Panc1 (cell line): ENCODE measurements around the gene NVL. TPM values are rescaled to one million over a fixed set of nuclear protein-coding genes. Genes with fewer than 3 reads are reported as not detected.

ENCODE experiments used
- ATAC-seq: fragments of 200-7000 bp; cut with Tn5 transposase; 2 replicates; pipeline ENCODE4 v1.9.1; 2020; ENCODE audit warnings: mild to moderate bottlenecking, moderate library complexity
- BruUV-seq: library from RNA; stranded (reverse); fragments of 400-500 nt; replicated peaks from 2 replicates; lab custom pipeline; 2021; lab: Mats Ljungman, UMichigan
- CTCF ChIA-PET: fragments of 300-600 bp; sonication (Branson Sonifier 250); formaldehyde crosslinking; loops from one replicate; lab custom pipeline; 2022; ENCODE audit warnings: antibody characterized with exemption; lab: Charles Lee
- POLR2A ChIA-PET: fragments of 300-600 bp; sonication (Branson Sonifier 250); formaldehyde crosslinking; loops from one replicate; lab custom pipeline; 2022; ENCODE audit warnings: antibody characterized with exemption; lab: Charles Lee
- DNase-seq: peaks from one replicate; pipeline ENCODE4 v3.0.0-alpha.2; 2010; ENCODE audit warnings: low read depth, low spot score
- H3K27ac ChIP-seq: 2 replicates; pipeline ENCODE4 v1.5.1; 2011; ENCODE audit warnings: mild to moderate bottlenecking, low read length, inconsistent platforms
- H3K27me3 ChIP-seq: fragments of 200-500 bp; sonication (Bioruptor generic); 2 replicates; pipeline ENCODE4 v1.6.0; 2014; ENCODE audit warnings: low read length, inconsistent platforms; ENCODE audit not compliant: control insufficient read depth, insufficient read depth
- H3K36me3 ChIP-seq: fragments of 200-500 bp; sonication (Bioruptor generic); 2 replicates; pipeline ENCODE4 v1.5.1; 2014; ENCODE audit warnings: inconsistent platforms, mild to moderate bottlenecking, low read length, moderate library complexity; ENCODE audit not compliant: control insufficient read depth, insufficient read depth
- H3K4me1 ChIP-seq: 2 replicates; pipeline ENCODE4 v1.5.1; 2011; ENCODE audit warnings: inconsistent platforms, mild to moderate bottlenecking, low read length, moderate library complexity; ENCODE audit not compliant: control insufficient read depth, insufficient read depth
- H3K4me3 ChIP-seq, 2 experiments: 2 replicates each; pipeline ENCODE4 v1.5.1; 2011 to 2012; ENCODE audit warnings: low read depth in 2 of 2, low read length in 2 of 2, mild to moderate bottlenecking in 2 of 2, inconsistent platforms in 1 of 2, moderate library complexity in 1 of 2
- H3K9me3 ChIP-seq: fragments of 200-500 bp; sonication (Bioruptor generic); 2 replicates; pipeline ENCODE4 v1.5.1; 2014; ENCODE audit warnings: low read depth, mild to moderate bottlenecking, inconsistent platforms, low read length, moderate library complexity; ENCODE audit not compliant: control insufficient read depth, insufficient read depth
- POLR2AphosphoS5 ChIP-seq: IDR thresholded peaks from 2 replicates; pipeline ENCODE4 v1.6.1; 2012; ENCODE audit warnings: mild to moderate bottlenecking, low read depth, low read length, moderate library complexity
- SIN3A ChIP-seq: IDR thresholded peaks from 2 replicates; pipeline ENCODE4 v1.6.1; 2012; ENCODE audit warnings: low read depth, mild to moderate bottlenecking, low read length, moderate library complexity, borderline replicate concordance; ENCODE audit not compliant: insufficient read depth
- TCF7L2 ChIP-seq: IDR thresholded peaks from 2 replicates; pipeline ENCODE4 v1.6.1; 2011; ENCODE audit warnings: mild to moderate bottlenecking, low read depth, low read length, inconsistent platforms
- in situ Hi-C: cut with HindIII; loops from 2 replicates; pipeline ENCODE4 v1.10.0; 2016; ENCODE audit warnings: low sequenced_read_pairs, low pct_unique_long_range_greater_than_20kb
- intact Hi-C: fragments of 100-400 bp; cut with micrococcal nuclease; formaldehyde crosslinking; loops from one replicate; pipeline ENCODE4 v1.10.0; 2022; ENCODE audit not compliant: unreplicated experiment
- total RNA-seq: library from RNA; stranded (reverse); gene quantifications from one replicate; pipeline ENCODE4 v1.2.1, GENCODE V29; 2021; ENCODE audit not compliant: unreplicated experiment
- TF ChIP-seq, protein P1 (sequence below): fragments of 450-650 bp; IDR thresholded peaks from 2 replicates; pipeline ENCODE4 v1.5.1; 2017; ENCODE audit warnings: mild to moderate bottlenecking
- TF ChIP-seq, protein P2 (sequence below), 2 experiments: IDR thresholded peaks; 2 replicates each; pipeline ENCODE4 v1.6.1; 2011 to 2012; ENCODE audit warnings: low read depth in 2 of 2, control low read depth in 1 of 2, low read length in 1 of 2, mild to moderate bottlenecking in 1 of 2, moderate library complexity in 1 of 2; ENCODE audit not compliant: insufficient read depth in 1 of 2

Gene NVL
- total RNA-seq, 1 experiment from 2014 or later = 25.0 TPM

DNA sequence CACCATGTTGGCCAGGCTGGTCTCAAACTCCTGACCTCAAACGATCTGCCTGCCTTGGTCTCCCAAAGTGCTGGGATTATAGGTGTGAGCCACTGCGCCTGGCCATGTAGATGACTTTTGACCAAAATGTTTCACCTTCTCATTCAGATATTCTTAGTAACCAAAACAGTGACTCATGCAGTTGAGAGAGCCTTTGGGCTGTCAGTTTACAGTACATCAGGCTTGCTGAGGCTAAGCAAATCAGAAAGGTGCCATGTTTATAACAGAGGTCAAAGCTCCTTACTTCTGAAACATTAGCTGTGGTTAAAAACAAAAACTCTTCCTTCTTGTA is 47.7 kb upstream of the NVL start:
- Histone ChIP-seq H3K4me1 (no peaks in the 10 kb centered on the region), H3K27ac (no peak overlapping the region), H3K36me3 (peaks cover 9% of the 10 kb centered on the region; the same call in 1 of the 2 replicates), H3K9me3 (no peaks in the 10 kb centered on the region), H3K27me3 (no peaks in the 10 kb centered on the region), H3K4me3 (no peak overlapping the region)
- DNase-seq = no peak
- ChIA-PET POLR2A (no interaction called here), CTCF (interaction anchor here (0.7 kb wide), 1 partner anchor 48 kb away, joined by 4 read pairs; no protein-coding TSS in a partner anchor)
- no peak for ATAC-seq
- in situ Hi-C loops = no loop called here
- TF ChIP-seq TCF7L2 = no peak
- TF ChIP-seq, protein P1, sequence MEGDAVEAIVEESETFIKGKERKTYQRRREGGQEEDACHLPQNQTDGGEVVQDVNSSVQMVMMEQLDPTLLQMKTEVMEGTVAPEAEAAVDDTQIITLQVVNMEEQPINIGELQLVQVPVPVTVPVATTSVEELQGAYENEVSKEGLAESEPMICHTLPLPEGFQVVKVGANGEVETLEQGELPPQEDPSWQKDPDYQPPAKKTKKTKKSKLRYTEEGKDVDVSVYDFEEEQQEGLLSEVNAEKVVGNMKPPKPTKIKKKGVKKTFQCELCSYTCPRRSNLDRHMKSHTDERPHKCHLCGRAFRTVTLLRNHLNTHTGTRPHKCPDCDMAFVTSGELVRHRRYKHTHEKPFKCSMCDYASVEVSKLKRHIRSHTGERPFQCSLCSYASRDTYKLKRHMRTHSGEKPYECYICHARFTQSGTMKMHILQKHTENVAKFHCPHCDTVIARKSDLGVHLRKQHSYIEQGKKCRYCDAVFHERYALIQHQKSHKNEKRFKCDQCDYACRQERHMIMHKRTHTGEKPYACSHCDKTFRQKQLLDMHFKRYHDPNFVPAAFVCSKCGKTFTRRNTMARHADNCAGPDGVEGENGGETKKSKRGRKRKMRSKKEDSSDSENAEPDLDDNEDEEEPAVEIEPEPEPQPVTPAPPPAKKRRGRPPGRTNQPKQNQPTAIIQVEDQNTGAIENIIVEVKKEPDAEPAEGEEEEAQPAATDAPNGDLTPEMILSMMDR = no peak
- TF ChIP-seq, protein P2, sequence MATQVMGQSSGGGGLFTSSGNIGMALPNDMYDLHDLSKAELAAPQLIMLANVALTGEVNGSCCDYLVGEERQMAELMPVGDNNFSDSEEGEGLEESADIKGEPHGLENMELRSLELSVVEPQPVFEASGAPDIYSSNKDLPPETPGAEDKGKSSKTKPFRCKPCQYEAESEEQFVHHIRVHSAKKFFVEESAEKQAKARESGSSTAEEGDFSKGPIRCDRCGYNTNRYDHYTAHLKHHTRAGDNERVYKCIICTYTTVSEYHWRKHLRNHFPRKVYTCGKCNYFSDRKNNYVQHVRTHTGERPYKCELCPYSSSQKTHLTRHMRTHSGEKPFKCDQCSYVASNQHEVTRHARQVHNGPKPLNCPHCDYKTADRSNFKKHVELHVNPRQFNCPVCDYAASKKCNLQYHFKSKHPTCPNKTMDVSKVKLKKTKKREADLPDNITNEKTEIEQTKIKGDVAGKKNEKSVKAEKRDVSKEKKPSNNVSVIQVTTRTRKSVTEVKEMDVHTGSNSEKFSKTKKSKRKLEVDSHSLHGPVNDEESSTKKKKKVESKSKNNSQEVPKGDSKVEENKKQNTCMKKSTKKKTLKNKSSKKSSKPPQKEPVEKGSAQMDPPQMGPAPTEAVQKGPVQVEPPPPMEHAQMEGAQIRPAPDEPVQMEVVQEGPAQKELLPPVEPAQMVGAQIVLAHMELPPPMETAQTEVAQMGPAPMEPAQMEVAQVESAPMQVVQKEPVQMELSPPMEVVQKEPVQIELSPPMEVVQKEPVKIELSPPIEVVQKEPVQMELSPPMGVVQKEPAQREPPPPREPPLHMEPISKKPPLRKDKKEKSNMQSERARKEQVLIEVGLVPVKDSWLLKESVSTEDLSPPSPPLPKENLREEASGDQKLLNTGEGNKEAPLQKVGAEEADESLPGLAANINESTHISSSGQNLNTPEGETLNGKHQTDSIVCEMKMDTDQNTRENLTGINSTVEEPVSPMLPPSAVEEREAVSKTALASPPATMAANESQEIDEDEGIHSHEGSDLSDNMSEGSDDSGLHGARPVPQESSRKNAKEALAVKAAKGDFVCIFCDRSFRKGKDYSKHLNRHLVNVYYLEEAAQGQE (IDR thresholded peaks at IDR 0.05; ENCODE audit: insufficient read depth in 1 of 2, low read depth in 2 of 2, low read length in 1 of 2) = no peak
- TF ChIP-seq POLR2AphosphoS5 = no peak
- no peak for TF ChIP-seq SIN3A
- BruUV-seq = no TSS peak
- intact Hi-C loops = no loop called here

DNA sequence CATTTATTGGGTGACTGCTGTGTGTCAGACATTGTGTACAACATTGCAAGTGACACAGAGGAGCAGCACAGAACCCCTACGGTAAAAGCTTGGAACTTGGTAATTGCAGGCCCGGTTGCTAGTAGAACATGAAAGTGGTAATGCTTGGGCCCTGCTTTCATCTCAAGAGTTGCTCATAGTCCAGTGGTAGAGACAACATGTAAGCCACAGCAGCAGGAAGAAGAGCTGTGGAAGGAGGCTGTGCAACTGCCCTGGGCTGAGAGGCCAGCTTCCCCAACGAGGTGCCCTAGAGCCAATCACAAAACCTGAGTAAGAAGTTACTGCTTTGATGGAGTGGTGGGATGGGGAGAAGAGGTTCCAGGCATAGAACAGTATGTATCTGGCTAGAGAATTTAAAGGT is 45.1 kb upstream of the NVL start:
- Histone ChIP-seq H3K4me1 (no peaks in the 10 kb centered on the region), H3K4me3 (no peak overlapping the region), H3K9me3 (no peaks in the 10 kb centered on the region), H3K27ac (no peak overlapping the region), H3K27me3 (no peaks in the 10 kb centered on the region), H3K36me3 (peaks cover 18% of the 10 kb centered on the region)
- ChIA-PET CTCF (no interaction called here), POLR2A (no interaction called here)
- in situ Hi-C loops = no loop called here
- intact Hi-C loops = no loop called here
- DNase-seq = no peak
- BruUV-seq = no TSS peak
- TF ChIP-seq TCF7L2 (no peak), SIN3A (no peak), POLR2AphosphoS5 (no peak)
- TF ChIP-seq, protein P1 = no peak
- TF ChIP-seq, protein P2 (IDR thresholded peaks at IDR 0.05; ENCODE audit: insufficient read depth in 1 of 2, low read depth in 2 of 2, low read length in 1 of 2) = no peak
- no peak for ATAC-seq
